Activated naive CD8-positive, alpha-beta T cell (primary cell): ENCODE measurements around the gene GPR107.
A peak's percentile ranks its signal among the peaks of the same experiment; 100 is the strongest.

Experiments used
- H3K27ac Mint-ChIP-seq: one replicate; pipeline ENCODE4 v1.8.0; 2021; ENCODE audit warnings: mixed read lengths
- H3K27me3 Mint-ChIP-seq: one replicate; pipeline ENCODE4 v1.8.0; 2021; ENCODE audit warnings: mixed read lengths
- H3K36me3 Mint-ChIP-seq: one replicate; pipeline ENCODE4 v1.8.0; 2021; ENCODE audit warnings: mixed read lengths
- H3K4me1 Mint-ChIP-seq: one replicate; pipeline ENCODE4 v1.8.0; 2021; ENCODE audit warnings: low read depth, mixed read lengths
- H3K4me3 Mint-ChIP-seq: one replicate; pipeline ENCODE4 v1.8.0; 2021; ENCODE audit warnings: mild to moderate bottlenecking, mixed read lengths
- H3K9me3 Mint-ChIP-seq: one replicate; pipeline ENCODE4 v1.8.0; 2021; ENCODE audit warnings: low read depth, mixed read lengths

Gene GPR107

GRCh38 chr9:130104491-130105193 is 50.9 kb downstream of the GPR107 start:
- no peaks in the 10 kb centered on the region for H3K9me3 Mint-ChIP-seq
- H3K27ac Mint-ChIP-seq: no peak overlapping the region
- peaks cover 11% of the 10 kb centered on the region for H3K36me3 Mint-ChIP-seq

GRCh38 chr9:130106860-130107233 is 53.1 kb downstream of the GPR107 start:
- H3K9me3 Mint-ChIP-seq: no peaks in the 10 kb centered on the region
- H3K27me3 Mint-ChIP-seq: no peaks in the 10 kb centered on the region
- no peak overlapping the region for H3K4me3 Mint-ChIP-seq
- H3K4me1 Mint-ChIP-seq: peaks cover 25% of the 10 kb centered on the region
- H3K27ac Mint-ChIP-seq: peak overlapping the region; percentile 80
- H3K36me3 Mint-ChIP-seq: peaks cover 17% of the 10 kb centered on the region

More at GRCh38 chr9:130104491-130105193, 50.9 kb downstream of the GPR107 start:
- H3K4me3 Mint-ChIP-seq: no peak overlapping the region
- H3K27me3 Mint-ChIP-seq: no peaks in the 10 kb centered on the region
- H3K4me1 Mint-ChIP-seq: peaks cover 16% of the 10 kb centered on the region

GRCh38 chr9:130107234-130107861 is 53.6 kb downstream of the GPR107 start:
- peak overlapping the region; percentile 80 for H3K27ac Mint-ChIP-seq
- H3K4me1 Mint-ChIP-seq: peaks cover 25% of the 10 kb centered on the region
- no peaks in the 10 kb centered on the region for H3K9me3 Mint-ChIP-seq
- H3K36me3 Mint-ChIP-seq: peaks cover 17% of the 10 kb centered on the region
- peak overlapping the region; percentile 9 for H3K4me3 Mint-ChIP-seq
- no peaks in the 10 kb centered on the region for H3K27me3 Mint-ChIP-seq

- Mint-ChIP-seq H3K27me3 (no peaks in the 10 kb centered on the region), H3K36me3 (peaks cover 17% of the 10 kb centered on the region), H3K4me3 (peak overlapping the region; percentile 9), H3K27ac (peak overlapping the region; percentile 80), H3K4me1 (peaks cover 25% of the 10 kb centered on the region), H3K9me3 (no peaks in the 10 kb centered on the region)
Measured at GRCh38 chr9:130107955-130108354, 54.2 kb downstream of the GPR107 start.

- H3K36me3 Mint-ChIP-seq: peaks cover 17% of the 10 kb centered on the region
- H3K27me3 Mint-ChIP-seq: no peaks in the 10 kb centered on the region
- H3K4me3 Mint-ChIP-seq: no peak overlapping the region
- no peak overlapping the region for H3K27ac Mint-ChIP-seq
- peaks cover 26% of the 10 kb centered on the region for H3K4me1 Mint-ChIP-seq
- H3K9me3 Mint-ChIP-seq: no peaks in the 10 kb centered on the region
Measured at GRCh38 chr9:130110166-130110565, 56.5 kb downstream of the GPR107 start.

GRCh38 chr9:130110596-130111021 is 56.9 kb downstream of the GPR107 start:
- peaks cover 26% of the 10 kb centered on the region for H3K4me1 Mint-ChIP-seq
- H3K27me3 Mint-ChIP-seq: no peaks in the 10 kb centered on the region
- no peaks in the 10 kb centered on the region for H3K9me3 Mint-ChIP-seq
- H3K36me3 Mint-ChIP-seq: peaks cover 17% of the 10 kb centered on the region
- no peak overlapping the region for H3K4me3 Mint-ChIP-seq
- no peak overlapping the region for H3K27ac Mint-ChIP-seq

GRCh38 chr9:130111786-130112537 is 58.3 kb downstream of the GPR107 start:
- peaks cover 15% of the 10 kb centered on the region for H3K36me3 Mint-ChIP-seq
- H3K9me3 Mint-ChIP-seq: no peaks in the 10 kb centered on the region
- H3K4me1 Mint-ChIP-seq: peaks cover 24% of the 10 kb centered on the region
- H3K27ac Mint-ChIP-seq: no peak overlapping the region
- H3K4me3 Mint-ChIP-seq: no peak overlapping the region
- no peaks in the 10 kb centered on the region for H3K27me3 Mint-ChIP-seq

- peaks cover 17% of the 10 kb centered on the region for H3K4me1 Mint-ChIP-seq
- H3K9me3 Mint-ChIP-seq: no peaks in the 10 kb centered on the region
- H3K27me3 Mint-ChIP-seq: no peaks in the 10 kb centered on the region
- H3K36me3 Mint-ChIP-seq: peaks cover 11% of the 10 kb centered on the region
- H3K27ac Mint-ChIP-seq: no peak overlapping the region
- no peak overlapping the region for H3K4me3 Mint-ChIP-seq
Measured at GRCh38 chr9:130112538-130113151, 58.9 kb downstream of the GPR107 start.

- peaks cover 10% of the 10 kb centered on the region for H3K4me1 Mint-ChIP-seq
- H3K9me3 Mint-ChIP-seq: no peaks in the 10 kb centered on the region
- peaks cover 8% of the 10 kb centered on the region for H3K36me3 Mint-ChIP-seq
- H3K27ac Mint-ChIP-seq: no peak overlapping the region
- H3K4me3 Mint-ChIP-seq: no peak overlapping the region
- H3K27me3 Mint-ChIP-seq: no peaks in the 10 kb centered on the region
Measured at GRCh38 chr9:130114741-130115140, 61.0 kb downstream of the GPR107 start.

- Mint-ChIP-seq H3K9me3 (no peaks in the 10 kb centered on the region), H3K36me3 (peaks cover 2% of the 10 kb centered on the region)
Measured at GRCh38 chr9:130116346-130116745, 62.6 kb downstream of the GPR107 start.

GRCh38 chr9:130117376-130117775 is 63.7 kb downstream of the GPR107 start:
- H3K27ac Mint-ChIP-seq: no peak overlapping the region
- no peak overlapping the region for H3K4me3 Mint-ChIP-seq
- H3K4me1 Mint-ChIP-seq: peaks cover 15% of the 10 kb centered on the region
- H3K27me3 Mint-ChIP-seq: no peaks in the 10 kb centered on the region
- H3K36me3 Mint-ChIP-seq: peaks cover 2% of the 10 kb centered on the region
- H3K9me3 Mint-ChIP-seq: no peaks in the 10 kb centered on the region

More at GRCh38 chr9:130116346-130116745, 62.6 kb downstream of the GPR107 start:
- no peak overlapping the region for H3K27ac Mint-ChIP-seq
- H3K4me1 Mint-ChIP-seq: peaks cover 12% of the 10 kb centered on the region
- H3K4me3 Mint-ChIP-seq: no peak overlapping the region
- no peaks in the 10 kb centered on the region for H3K27me3 Mint-ChIP-seq

GRCh38 chr9:130117816-130118632 is 64.3 kb downstream of the GPR107 start:
- Mint-ChIP-seq H3K4me3 (no peak overlapping the region), H3K4me1 (peaks cover 15% of the 10 kb centered on the region), H3K27me3 (no peaks in the 10 kb centered on the region), H3K9me3 (no peaks in the 10 kb centered on the region), H3K27ac (no peak overlapping the region), H3K36me3 (peaks cover 2% of the 10 kb centered on the region)

- H3K27ac Mint-ChIP-seq: no peak overlapping the region
- H3K9me3 Mint-ChIP-seq: no peaks in the 10 kb centered on the region
- no peaks in the 10 kb centered on the region for H3K27me3 Mint-ChIP-seq
- no peak overlapping the region for H3K4me3 Mint-ChIP-seq
- H3K4me1 Mint-ChIP-seq: peaks cover 15% of the 10 kb centered on the region
- peaks cover 2% of the 10 kb centered on the region for H3K36me3 Mint-ChIP-seq
Measured at GRCh38 chr9:130118841-130119518, 65.3 kb downstream of the GPR107 start.
